GM18861 (cell line): ENCODE results near the gene FBLL1.
"Not testable (repeated sequence)": the region's sequence is repeated elsewhere in the genome, so short reads cannot be mapped to it uniquely, and the experiment has no call there.

Source experiments
- ATAC-seq: cut with Tn5 transposase; IDR thresholded peaks from one replicate; pipeline ENCODE4 v1.9.1; 2021; ENCODE audit not compliant: unreplicated experiment

The FBLL1 gene

GRCh38 chr5:168528521-168529373 is at the start of gene FBLL1:
TSS of gene FBLL1 (plus strand) at chr5:168529305. CDS start at chr5:168529505, 200 bp downstream.
- no peak for ATAC-seq

GRCh38 chr5:168480601-168481000 is 48.5 kb upstream of the FBLL1 start:
- no peak for ATAC-seq

GRCh38 chr5:168481330-168481788 is 47.7 kb upstream of the FBLL1 start:
- ATAC-seq, result peak; percentile 93

GRCh38 chr5:168482361-168482760 is 46.7 kb upstream of the FBLL1 start:
- ATAC-seq, result no peak

GRCh38 chr5:168486136-168486879 is 42.8 kb upstream of the FBLL1 start, which contains the start of gene RARS1:
TSS of gene RARS1 (plus strand) at chr5:168486471. CDS start at chr5:168486499, 28 bp downstream.
- ATAC-seq, result peak; percentile 84

- no peak for ATAC-seq
Measured at GRCh38 chr5:168489059-168489458, 40.0 kb upstream of the FBLL1 start.

DNA sequence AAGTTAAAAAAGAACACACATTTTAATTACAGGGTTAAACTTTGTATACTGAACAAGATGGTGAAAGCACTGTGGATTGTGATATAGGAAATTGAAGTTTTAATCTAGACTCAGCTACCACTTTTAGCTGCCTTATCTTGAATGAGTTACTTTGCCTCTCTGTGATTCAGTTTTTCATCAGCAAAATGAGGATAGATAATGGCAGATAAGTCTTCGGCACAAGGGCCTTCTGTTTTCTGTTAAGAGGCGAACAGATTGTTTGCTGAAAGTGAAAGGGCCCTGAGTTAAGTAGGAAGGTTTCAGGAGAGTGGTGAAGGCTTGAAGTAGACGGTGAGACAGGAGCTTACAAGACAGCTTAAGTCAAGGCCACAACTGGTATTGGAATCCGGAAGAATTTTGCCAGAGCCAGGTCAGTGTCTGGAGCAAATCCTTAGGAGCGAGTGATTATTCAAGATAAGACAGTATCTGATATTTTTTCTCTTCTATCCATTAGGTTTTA is 35.0 kb upstream of the FBLL1 start:
- no peak for ATAC-seq

DNA sequence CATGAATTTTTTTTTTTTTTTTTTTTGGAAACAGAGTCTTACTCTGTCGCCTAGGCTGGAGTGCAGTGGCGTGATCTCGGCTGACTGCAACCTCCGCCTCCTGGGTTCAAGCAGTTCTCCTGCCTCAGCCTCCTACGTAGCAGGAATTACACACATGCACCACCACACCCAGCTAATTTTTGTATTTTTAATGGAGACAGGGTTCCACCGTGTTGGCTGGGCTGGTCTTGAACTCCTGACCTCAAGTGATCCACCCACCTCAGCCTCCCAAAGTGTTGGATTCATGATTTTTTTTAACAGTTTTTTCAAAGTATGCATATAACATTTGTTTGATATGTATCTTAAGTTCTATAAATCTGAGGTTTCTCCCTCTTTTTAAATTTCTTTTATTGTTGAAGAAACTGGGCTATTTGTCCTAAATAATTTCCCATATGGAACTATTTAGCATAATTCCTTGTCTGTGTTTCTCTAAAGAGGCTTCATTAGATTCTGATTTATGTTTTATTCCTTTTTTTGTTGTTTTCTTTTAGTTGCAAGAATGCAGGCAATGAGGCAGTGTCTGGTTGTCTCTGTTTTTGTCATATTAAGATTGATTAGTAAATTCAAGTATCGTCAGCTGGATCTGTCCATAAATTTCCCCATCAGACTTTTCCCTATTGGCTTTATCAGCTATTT is 26.4 kb upstream of the FBLL1 start:
- ATAC-seq, result no peak

DNA sequence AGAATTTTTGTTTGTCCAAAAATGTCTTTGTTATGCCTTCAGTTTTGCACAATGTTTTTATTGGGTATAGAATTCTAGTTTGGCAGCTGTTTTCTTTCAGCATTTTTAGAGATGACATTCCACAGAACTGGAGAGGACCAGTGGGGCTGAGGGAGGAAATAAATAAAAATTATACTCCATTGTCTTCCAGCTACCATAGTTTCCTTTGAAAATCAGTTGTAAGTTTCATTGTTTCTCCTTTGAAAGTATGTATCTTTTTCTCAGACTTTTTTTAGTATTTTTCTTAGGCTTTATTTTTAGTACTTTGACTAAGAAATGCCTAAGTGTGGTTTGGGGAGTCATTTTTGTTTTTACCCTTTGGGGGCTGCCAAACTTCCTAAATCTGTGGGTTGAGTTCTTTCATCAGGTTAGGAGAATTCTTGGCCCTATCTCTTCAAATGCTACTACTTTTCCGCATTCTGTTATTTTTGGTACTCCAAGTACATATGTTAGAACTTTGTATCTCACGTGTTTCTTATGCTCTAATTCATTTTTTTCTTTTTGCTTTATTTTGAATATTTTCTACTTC is 15.2 kb upstream of the FBLL1 start:
- ATAC-seq, result no peak

DNA sequence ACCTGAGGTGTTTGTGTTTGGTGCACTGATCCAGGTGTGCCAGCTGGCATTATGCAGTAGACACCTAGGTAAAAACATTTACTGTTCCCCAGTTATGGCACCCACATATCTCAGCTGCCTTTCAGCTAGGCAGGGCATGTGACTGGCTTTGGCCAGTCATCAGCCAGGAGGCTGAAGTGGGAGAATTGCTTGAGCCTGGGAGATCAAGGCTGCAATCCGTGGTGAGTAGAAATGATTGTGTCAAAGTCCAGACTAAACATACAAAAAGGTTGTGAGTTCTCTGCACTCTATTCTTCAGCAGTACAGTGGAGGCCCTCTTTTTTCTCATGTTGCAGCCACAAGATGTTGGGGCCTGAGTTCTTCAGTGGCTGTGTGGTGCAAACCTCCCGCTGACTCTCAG is 3.2 kb upstream of the FBLL1 start:
- ATAC-seq, result no peak

- no peak for ATAC-seq
Measured at GRCh38 chr5:168527756-168528295, 1.3 kb upstream of the FBLL1 start.

DNA sequence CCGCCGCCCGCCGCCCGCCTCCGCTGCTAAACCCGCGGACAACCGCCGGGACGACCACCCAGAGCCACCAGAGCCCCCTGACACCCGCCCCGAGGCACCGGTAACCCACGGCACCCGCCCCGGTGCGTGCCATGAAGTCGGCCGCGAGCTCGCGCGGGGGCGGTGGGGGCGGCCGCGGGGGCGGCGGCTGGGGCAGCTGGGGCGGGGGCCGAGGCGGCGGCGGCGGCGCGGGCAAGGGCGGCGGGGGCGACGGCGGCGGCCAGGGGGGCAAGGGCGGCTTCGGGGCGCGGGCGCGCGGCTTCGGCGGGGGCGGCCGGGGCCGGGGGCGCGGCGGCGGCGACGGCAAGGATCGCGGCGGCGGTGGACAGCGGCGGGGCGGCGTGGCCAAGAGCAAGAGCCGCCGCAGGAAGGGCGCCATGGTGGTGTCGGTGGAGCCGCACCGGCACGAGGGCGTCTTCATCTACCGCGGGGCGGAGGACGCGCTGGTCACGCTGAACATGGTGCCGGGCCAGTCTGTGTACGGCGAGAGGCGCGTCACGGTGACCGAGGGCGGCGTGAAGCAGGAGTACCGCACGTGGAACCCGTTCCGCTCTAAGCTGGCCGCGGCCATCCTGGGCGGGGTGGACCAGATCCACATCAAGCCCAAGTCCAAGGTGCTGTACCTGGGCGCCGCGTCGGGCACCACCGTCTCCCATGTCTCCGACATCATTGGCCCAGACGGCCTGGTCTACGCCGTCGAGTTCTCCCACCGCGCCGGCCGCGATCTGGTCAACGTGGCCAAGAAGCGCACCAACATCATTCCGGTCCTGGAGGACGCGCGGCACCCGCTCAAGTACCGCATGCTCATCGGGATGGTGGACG is 499 bp downstream of the FBLL1 start:
- no peak for ATAC-seq

DNA sequence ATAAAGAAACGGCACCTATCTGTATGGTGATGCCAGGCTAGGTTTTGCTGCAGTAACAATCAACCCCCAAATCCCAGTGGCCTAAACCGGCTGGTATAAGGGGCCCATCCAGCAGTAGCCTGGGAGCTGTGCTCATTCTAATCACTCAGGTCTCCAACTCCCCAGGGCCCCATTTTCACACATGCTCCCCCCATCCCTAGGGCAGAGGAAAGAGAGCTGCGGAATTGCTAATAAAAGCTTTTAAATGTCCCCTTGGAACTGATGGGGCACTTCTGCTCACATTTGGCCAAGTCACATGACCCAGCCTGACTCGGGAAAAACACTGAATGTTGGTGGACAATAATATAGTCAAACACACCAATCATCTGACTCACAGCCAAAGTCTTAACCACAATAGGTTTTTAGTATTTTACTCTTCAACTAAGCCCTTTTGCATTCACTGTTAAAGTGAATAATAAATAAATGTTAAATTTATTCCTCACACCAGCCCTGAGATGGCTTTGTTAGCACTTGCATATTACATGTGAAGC is 1.6 kb downstream of the FBLL1 start:
- ATAC-seq, result no peak

- ATAC-seq, result no peak
Measured at GRCh38 chr5:168531191-168531590, 2.1 kb downstream of the FBLL1 start.

DNA sequence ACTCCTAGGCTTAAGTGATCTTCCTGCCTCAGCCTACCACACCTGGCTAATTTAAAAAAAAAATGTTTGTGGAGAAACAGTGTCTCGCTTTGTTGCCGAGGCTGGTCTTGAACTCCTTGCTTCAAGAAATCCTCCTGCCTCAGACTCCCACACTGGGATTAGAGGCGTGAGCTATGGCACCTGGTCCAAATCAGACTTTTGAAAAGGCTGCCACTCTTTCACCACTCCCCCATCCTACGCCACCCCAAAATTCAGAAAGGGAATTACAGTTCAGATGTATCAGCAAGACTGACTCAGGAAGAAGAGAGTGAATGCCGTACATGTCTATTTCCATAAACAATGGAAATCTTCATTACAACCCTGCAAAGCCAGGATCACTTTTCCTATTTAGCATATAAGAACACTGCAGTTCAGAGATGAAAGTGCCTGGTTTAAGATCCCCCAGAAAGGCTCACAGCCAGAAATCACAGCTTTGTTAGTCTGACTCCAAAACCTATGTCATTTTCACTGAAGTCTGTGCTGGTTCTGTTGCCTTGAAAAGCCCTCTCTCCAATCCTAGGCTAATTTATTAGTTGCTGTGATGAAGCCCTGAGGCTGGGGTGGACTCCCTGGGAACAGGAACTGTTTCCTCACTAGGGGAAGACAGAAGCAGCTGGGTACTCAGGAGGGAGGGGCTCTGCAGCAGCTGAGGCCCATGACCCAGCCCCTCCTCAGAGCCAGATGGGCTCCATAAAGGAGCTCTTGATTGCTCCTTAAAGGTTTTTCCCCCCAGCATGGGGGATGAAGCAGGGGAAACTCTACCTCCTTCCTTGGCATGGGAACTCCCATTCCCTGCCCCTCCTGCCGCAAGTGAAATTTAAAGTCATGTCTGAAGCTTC is 3.1 kb downstream of the FBLL1 start:
- no peak for ATAC-seq

DNA sequence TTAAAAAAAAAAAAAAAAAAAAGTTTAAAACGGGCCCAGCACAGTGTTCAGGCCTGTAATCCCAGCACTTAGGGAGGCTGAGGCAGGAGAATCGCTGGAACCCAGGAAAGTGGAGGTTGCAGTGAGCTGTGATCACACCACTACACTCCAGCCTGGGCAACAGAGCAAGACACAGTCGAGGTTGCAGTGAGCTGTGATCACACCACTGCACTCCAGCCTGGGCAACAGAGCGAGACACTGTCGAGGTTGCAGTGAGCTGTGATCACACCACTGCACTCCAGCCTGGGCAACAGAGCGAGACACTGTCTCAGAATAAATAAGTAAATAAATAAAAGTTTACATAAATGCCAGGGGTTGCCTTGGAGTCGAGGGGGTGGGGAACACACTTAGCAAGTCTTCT is 5.2 kb downstream of the FBLL1 start:
- ATAC-seq, result not testable (repeated sequence)

DNA sequence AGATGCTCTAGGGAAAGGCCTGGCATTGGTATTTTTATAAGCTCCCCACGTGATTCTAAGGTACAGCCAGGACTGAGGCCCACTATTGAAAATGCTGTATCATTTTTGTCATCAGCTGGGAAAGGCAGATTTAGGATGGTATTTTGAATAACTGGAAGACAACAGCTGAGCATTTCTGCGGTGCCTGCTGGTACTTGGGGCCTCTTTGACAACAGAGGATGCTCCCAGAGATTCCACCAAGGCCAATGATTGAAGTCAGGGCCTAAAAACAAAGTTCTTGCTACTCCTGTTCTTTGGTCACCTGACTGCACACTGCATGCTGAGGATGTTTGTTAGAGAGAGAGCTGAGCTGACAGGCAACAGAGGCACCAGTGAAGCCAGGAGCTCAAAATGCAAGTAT is 8.1 kb downstream of the FBLL1 start:
- ATAC-seq, result no peak

- ATAC-seq, result no peak
Measured at GRCh38 chr5:168549554-168549953, 20.4 kb downstream of the FBLL1 start.
